Endothelial cell (in vitro differentiated cells): ENCODE data around the gene MARCHF10. TPM values are rescaled to one million over a fixed set of nuclear protein-coding genes. Genes with fewer than 3 reads are reported as not detected.

Experiments
- DNase-seq: peaks from one replicate; pipeline ENCODE4 v3.0.0; 2021; ENCODE audit warnings: low spot score
- H3K27ac Mint-ChIP-seq: one replicate; pipeline ENCODE4 v1.8.0; 2021; ENCODE audit warnings: mixed read lengths, inconsistent platforms; ENCODE audit not compliant: unreplicated experiment
- H3K27me3 Mint-ChIP-seq: one replicate; pipeline ENCODE4 v1.8.0; 2021; ENCODE audit warnings: mild to moderate bottlenecking, moderate library complexity, mixed read lengths, inconsistent platforms; ENCODE audit not compliant: unreplicated experiment
- H3K36me3 Mint-ChIP-seq: one replicate; pipeline ENCODE4 v1.8.0; 2021; ENCODE audit warnings: mild to moderate bottlenecking, low read depth, mixed read lengths, inconsistent platforms; ENCODE audit not compliant: unreplicated experiment
- H3K4me1 Mint-ChIP-seq: one replicate; pipeline ENCODE4 v1.8.0; 2021; ENCODE audit warnings: mild to moderate bottlenecking, mixed read lengths, inconsistent platforms; ENCODE audit not compliant: unreplicated experiment
- H3K4me3 Mint-ChIP-seq: one replicate; pipeline ENCODE4 v1.8.0; 2021; ENCODE audit warnings: mild to moderate bottlenecking, mixed read lengths, inconsistent platforms; ENCODE audit not compliant: unreplicated experiment
- H3K9me3 Mint-ChIP-seq: one replicate; pipeline ENCODE4 v1.8.0; 2021; ENCODE audit warnings: mixed read lengths, inconsistent platforms; ENCODE audit not compliant: unreplicated experiment
- total RNA-seq: library from RNA; stranded (reverse); fragmentation: NEBNext Ultra II Directional; extraction: Animal tissue kit (Norgen Biotek cat#: 25700); gene quantifications from one replicate; pipeline ENCODE4 v1.2.1, GENCODE V29; 2021; ENCODE audit not compliant: unreplicated experiment
- TF ChIP-seq, protein P1 (sequence below): fragments of 200-600 bp; sonication (generic); IDR thresholded peaks from one replicate; pipeline ENCODE4 v1.5.0; 2021; ENCODE audit warnings: antibody characterized with exemption; ENCODE audit not compliant: unreplicated experiment

Gene MARCHF10
- total RNA-seq, 1 donor from 2014 or later = not detected

GRCh38 chr17:62805234-62805633 lies 2.9 kb downstream of the MARCHF10 start:
- no peaks in the 10 kb centered on the region for H3K36me3 Mint-ChIP-seq
- H3K27me3 Mint-ChIP-seq = peaks cover 2% of the 10 kb centered on the region
- H3K27ac Mint-ChIP-seq = no peak overlapping the region
- no peak overlapping the region for H3K4me3 Mint-ChIP-seq
- H3K9me3 Mint-ChIP-seq = no peaks in the 10 kb centered on the region
- H3K4me1 Mint-ChIP-seq = no peaks in the 10 kb centered on the region
- TF ChIP-seq, protein P1, sequence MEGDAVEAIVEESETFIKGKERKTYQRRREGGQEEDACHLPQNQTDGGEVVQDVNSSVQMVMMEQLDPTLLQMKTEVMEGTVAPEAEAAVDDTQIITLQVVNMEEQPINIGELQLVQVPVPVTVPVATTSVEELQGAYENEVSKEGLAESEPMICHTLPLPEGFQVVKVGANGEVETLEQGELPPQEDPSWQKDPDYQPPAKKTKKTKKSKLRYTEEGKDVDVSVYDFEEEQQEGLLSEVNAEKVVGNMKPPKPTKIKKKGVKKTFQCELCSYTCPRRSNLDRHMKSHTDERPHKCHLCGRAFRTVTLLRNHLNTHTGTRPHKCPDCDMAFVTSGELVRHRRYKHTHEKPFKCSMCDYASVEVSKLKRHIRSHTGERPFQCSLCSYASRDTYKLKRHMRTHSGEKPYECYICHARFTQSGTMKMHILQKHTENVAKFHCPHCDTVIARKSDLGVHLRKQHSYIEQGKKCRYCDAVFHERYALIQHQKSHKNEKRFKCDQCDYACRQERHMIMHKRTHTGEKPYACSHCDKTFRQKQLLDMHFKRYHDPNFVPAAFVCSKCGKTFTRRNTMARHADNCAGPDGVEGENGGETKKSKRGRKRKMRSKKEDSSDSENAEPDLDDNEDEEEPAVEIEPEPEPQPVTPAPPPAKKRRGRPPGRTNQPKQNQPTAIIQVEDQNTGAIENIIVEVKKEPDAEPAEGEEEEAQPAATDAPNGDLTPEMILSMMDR = no peak
- no peak for DNase-seq

DNA sequence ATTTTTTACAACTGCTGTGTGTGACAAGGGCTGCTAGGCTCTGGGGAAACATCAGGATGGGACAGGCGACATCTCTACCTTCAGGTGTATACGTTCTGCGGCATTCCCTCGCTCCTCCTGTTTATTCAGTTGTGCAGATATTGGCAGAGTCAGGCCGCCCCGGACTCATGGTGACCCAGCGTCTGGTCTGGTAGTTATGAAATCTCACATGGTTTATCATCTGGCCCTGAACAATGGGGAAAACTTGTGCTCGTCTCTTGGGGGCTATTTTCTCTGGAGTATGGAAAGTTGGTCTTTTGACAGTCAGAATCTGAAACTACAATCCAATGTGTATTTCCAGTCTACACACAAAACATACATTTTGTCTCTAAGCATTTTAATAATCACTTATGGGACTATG lies 3.3 kb downstream of the MARCHF10 start:
- no peaks in the 10 kb centered on the region for H3K36me3 Mint-ChIP-seq
- H3K4me1 Mint-ChIP-seq = no peaks in the 10 kb centered on the region
- no peak for DNase-seq
- H3K4me3 Mint-ChIP-seq = no peak overlapping the region
- H3K27me3 Mint-ChIP-seq = peaks cover 2% of the 10 kb centered on the region
- H3K9me3 Mint-ChIP-seq = no peaks in the 10 kb centered on the region
- no peak overlapping the region for H3K27ac Mint-ChIP-seq
- TF ChIP-seq, protein P1 = no peak

DNA sequence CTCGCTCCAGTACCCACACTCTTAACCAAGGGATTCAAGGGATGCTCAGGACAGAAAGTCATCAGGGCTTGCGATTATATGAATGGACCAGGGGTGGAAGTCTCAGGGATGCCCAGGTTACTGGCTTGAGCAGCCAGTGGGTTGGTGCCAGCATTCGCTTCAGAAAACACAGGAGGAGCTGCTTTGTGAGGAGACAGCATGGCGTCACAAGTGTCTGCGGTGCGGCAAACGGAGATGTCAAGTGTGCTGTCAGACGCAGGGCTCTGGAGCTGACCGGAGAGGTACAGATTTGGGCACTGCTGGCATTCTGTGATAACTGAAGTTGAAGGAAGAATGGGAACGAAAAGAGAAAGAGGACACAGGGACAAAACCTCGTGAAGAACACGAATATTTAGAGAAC lies 4.1 kb downstream of the MARCHF10 start:
- H3K27me3 Mint-ChIP-seq = peaks cover 2% of the 10 kb centered on the region
- no peaks in the 10 kb centered on the region for H3K4me1 Mint-ChIP-seq
- TF ChIP-seq, protein P1 = no peak
- no peak overlapping the region for H3K4me3 Mint-ChIP-seq
- H3K36me3 Mint-ChIP-seq = no peaks in the 10 kb centered on the region
- H3K27ac Mint-ChIP-seq = no peak overlapping the region
- H3K9me3 Mint-ChIP-seq = no peaks in the 10 kb centered on the region
- no peak for DNase-seq

- H3K27ac Mint-ChIP-seq = no peak overlapping the region
- TF ChIP-seq, protein P1 = no peak
- peaks cover 2% of the 10 kb centered on the region for H3K27me3 Mint-ChIP-seq
- no peak overlapping the region for H3K4me3 Mint-ChIP-seq
- H3K36me3 Mint-ChIP-seq = no peaks in the 10 kb centered on the region
- H3K4me1 Mint-ChIP-seq = peaks cover 3% of the 10 kb centered on the region
- no peaks in the 10 kb centered on the region for H3K9me3 Mint-ChIP-seq
- no peak for DNase-seq
Measured at GRCh38 chr17:62802561-62803205, 5.4 kb downstream of the MARCHF10 start.

- no peaks in the 10 kb centered on the region for H3K36me3 Mint-ChIP-seq
- no peaks in the 10 kb centered on the region for H3K27me3 Mint-ChIP-seq
- TF ChIP-seq, protein P1 = no peak
- H3K4me1 Mint-ChIP-seq = peaks cover 3% of the 10 kb centered on the region
- H3K9me3 Mint-ChIP-seq = no peaks in the 10 kb centered on the region
- no peak for DNase-seq
- no peak overlapping the region for H3K4me3 Mint-ChIP-seq
- no peak overlapping the region for H3K27ac Mint-ChIP-seq
Measured at GRCh38 chr17:62801553-62802114, 6.5 kb downstream of the MARCHF10 start.
